Activated gamma-delta T cell treated with Interleukin-2 at 50 U/mL for 16 hours (primary cell): Measurements from ENCODE around the gene CPA2.

Experiments used
- DNase-seq: peaks from one replicate; pipeline ENCODE4 v3.0.0-alpha.2; 2020

Gene CPA2

GRCh38 chr7:130286881-130287280 is 20.2 kb downstream of the CPA2 start:
- no peak for DNase-seq

- no peak for DNase-seq
Measured at GRCh38 chr7:130288168-130288567, 21.5 kb downstream of the CPA2 start.

- no peak for DNase-seq
Measured at GRCh38 chr7:130288829-130289228, 22.2 kb downstream of the CPA2 start.

GRCh38 chr7:130289478-130289877 is 22.8 kb downstream of the CPA2 start:
- DNase-seq = no peak

GRCh38 chr7:130290745-130291144 is 24.1 kb downstream of the CPA2 start:
- no peak for DNase-seq

- no peak for DNase-seq
Measured at GRCh38 chr7:130292682-130293257, 26.1 kb downstream of the CPA2 start, which contains the start of gene CPA4. Gene CPA4, plus strand, starts transcription at chr7:130293161. Its CDS starts 20 bp downstream, at chr7:130293181.

GRCh38 chr7:130293521-130293920 is 26.9 kb downstream of the CPA2 start:
- DNase-seq = no peak

- DNase-seq = no peak
Measured at GRCh38 chr7:130294314-130294713, 27.7 kb downstream of the CPA2 start.

GRCh38 chr7:130296221-130296951 is 29.7 kb downstream of the CPA2 start:
- DNase-seq = no peak

- DNase-seq = no peak
Measured at GRCh38 chr7:130297628-130298543, 31.2 kb downstream of the CPA2 start.

- DNase-seq = no peak
Measured at GRCh38 chr7:130298544-130299326, 32.1 kb downstream of the CPA2 start.

- DNase-seq = no peak
Measured at GRCh38 chr7:130299866-130300265, 33.2 kb downstream of the CPA2 start.

- DNase-seq = no peak
Measured at GRCh38 chr7:130301501-130302020, 34.9 kb downstream of the CPA2 start.

GRCh38 chr7:130302649-130303048 is 36.0 kb downstream of the CPA2 start:
- no peak for DNase-seq

- DNase-seq = no peak
Measured at GRCh38 chr7:130303127-130303526, 36.5 kb downstream of the CPA2 start.

- DNase-seq = no peak
Measured at GRCh38 chr7:130303551-130303950, 36.9 kb downstream of the CPA2 start.

- no peak for DNase-seq
Measured at GRCh38 chr7:130303982-130304381, 37.3 kb downstream of the CPA2 start.

- no peak for DNase-seq
Measured at GRCh38 chr7:130304878-130305277, 38.2 kb downstream of the CPA2 start.

- no peak for DNase-seq
Measured at GRCh38 chr7:130305433-130306042, 38.9 kb downstream of the CPA2 start.

- no peak for DNase-seq
Measured at GRCh38 chr7:130309986-130310385, 43.3 kb downstream of the CPA2 start.

- no peak for DNase-seq
Measured at GRCh38 chr7:130314305-130314704, 47.6 kb downstream of the CPA2 start.

GRCh38 chr7:130319541-130319940 is 52.9 kb downstream of the CPA2 start:
- no peak for DNase-seq
